ENCODE data around the gene ETNPPL.

Gene ETNPPL

GRCh38 chr4:108786351-108786750 is 23.5 kb upstream of the ETNPPL start:
- Histone ChIP-seq H3K27me3 (ENCODE audit: control insufficient read depth in 1 of 2, insufficient read depth in 2 of 2, low read length in 2 of 2) (no peaks in the 10 kb centered on the region), H3K9ac (ENCODE audit: low read length) (no peak overlapping the region), H3K4me3 (ENCODE audit: low read depth in 1 of 2, low read length in 2 of 2) (no peak overlapping the region), H3K4me1 (ENCODE audit: insufficient read depth, low read length) (no peaks in the 10 kb centered on the region), H3K9me3 (ENCODE audit: low read length) (no peaks in the 10 kb centered on the region), H3K27ac (ENCODE audit: low read depth, low read length) (no peak overlapping the region), H3K36me3 (ENCODE audit: insufficient read depth, low read length) (no peaks in the 10 kb centered on the region)

- Histone ChIP-seq H3K9me3 (ENCODE audit: low read length) (no peaks in the 10 kb centered on the region), H3K36me3 (ENCODE audit: insufficient read depth, low read length) (no peaks in the 10 kb centered on the region), H3K27ac (ENCODE audit: low read depth, low read length) (no peak overlapping the region), H3K4me3 (ENCODE audit: low read depth in 1 of 2, low read length in 2 of 2) (no peak overlapping the region), H3K4me1 (ENCODE audit: insufficient read depth, low read length) (no peaks in the 10 kb centered on the region), H3K27me3 (ENCODE audit: control insufficient read depth in 1 of 2, insufficient read depth in 2 of 2, low read length in 2 of 2) (no peaks in the 10 kb centered on the region), H3K9ac (ENCODE audit: low read length) (no peak overlapping the region)
Measured at GRCh38 chr4:108783665-108784463, 21.0 kb upstream of the ETNPPL start.

- no peaks in the 10 kb centered on the region for H3K27me3 ChIP-seq (ENCODE audit: control insufficient read depth in 1 of 2, insufficient read depth in 2 of 2, low read length in 2 of 2)
- H3K27ac ChIP-seq (ENCODE audit: low read depth, low read length), result no peak overlapping the region
- no peaks in the 10 kb centered on the region for H3K9me3 ChIP-seq (ENCODE audit: low read length)
- H3K4me1 ChIP-seq (ENCODE audit: insufficient read depth, low read length), result no peaks in the 10 kb centered on the region
- H3K4me3 ChIP-seq (ENCODE audit: low read depth in 1 of 2, low read length in 2 of 2), result no peak overlapping the region
- no peak overlapping the region for H3K9ac ChIP-seq (ENCODE audit: low read length)
- no peaks in the 10 kb centered on the region for H3K36me3 ChIP-seq (ENCODE audit: insufficient read depth, low read length)
Measured at GRCh38 chr4:108779958-108780357, 17.1 kb upstream of the ETNPPL start.

- Histone ChIP-seq H3K9me3 (ENCODE audit: low read length) (no peaks in the 10 kb centered on the region), H3K9ac (ENCODE audit: low read length) (no peak overlapping the region), H3K27me3 (ENCODE audit: control insufficient read depth in 1 of 2, insufficient read depth in 2 of 2, low read length in 2 of 2) (no peaks in the 10 kb centered on the region), H3K27ac (ENCODE audit: low read depth, low read length) (no peak overlapping the region), H3K4me1 (ENCODE audit: insufficient read depth, low read length) (no peaks in the 10 kb centered on the region), H3K4me3 (ENCODE audit: low read depth in 1 of 2, low read length in 2 of 2) (no peak overlapping the region), H3K36me3 (ENCODE audit: insufficient read depth, low read length) (no peaks in the 10 kb centered on the region)
Measured at GRCh38 chr4:108777388-108777787, 14.5 kb upstream of the ETNPPL start.

GRCh38 chr4:108775921-108776320 is 13.1 kb upstream of the ETNPPL start:
- no peaks in the 10 kb centered on the region for H3K27me3 ChIP-seq (ENCODE audit: control insufficient read depth in 1 of 2, insufficient read depth in 2 of 2, low read length in 2 of 2)
- no peaks in the 10 kb centered on the region for H3K9me3 ChIP-seq (ENCODE audit: low read length)
- H3K36me3 ChIP-seq (ENCODE audit: insufficient read depth, low read length), result no peaks in the 10 kb centered on the region

GRCh38 chr4:108774809-108775530 is 12.1 kb upstream of the ETNPPL start:
- Histone ChIP-seq H3K27ac (ENCODE audit: low read depth, low read length) (no peak overlapping the region), H3K4me3 (ENCODE audit: low read depth in 1 of 2, low read length in 2 of 2) (no peak overlapping the region), H3K9ac (ENCODE audit: low read length) (no peak overlapping the region)

More at GRCh38 chr4:108775921-108776320, 13.1 kb upstream of the ETNPPL start:
- Histone ChIP-seq H3K4me3 (ENCODE audit: low read depth in 1 of 2, low read length in 2 of 2) (no peak overlapping the region), H3K27ac (ENCODE audit: low read depth, low read length) (no peak overlapping the region), H3K4me1 (ENCODE audit: insufficient read depth, low read length) (no peaks in the 10 kb centered on the region), H3K9ac (ENCODE audit: low read length) (no peak overlapping the region)

GRCh38 chr4:108772402-108772801 is 9.5 kb upstream of the ETNPPL start:
- no peak overlapping the region for H3K27ac ChIP-seq (ENCODE audit: low read depth, low read length)
- no peak overlapping the region for H3K9ac ChIP-seq (ENCODE audit: low read length)
- H3K4me3 ChIP-seq (ENCODE audit: low read depth in 1 of 2, low read length in 2 of 2), result no peak overlapping the region
- no peaks in the 10 kb centered on the region for H3K27me3 ChIP-seq (ENCODE audit: control insufficient read depth in 1 of 2, insufficient read depth in 2 of 2, low read length in 2 of 2)
- H3K36me3 ChIP-seq (ENCODE audit: insufficient read depth, low read length), result no peaks in the 10 kb centered on the region
- H3K9me3 ChIP-seq (ENCODE audit: low read length), result no peaks in the 10 kb centered on the region
- no peaks in the 10 kb centered on the region for H3K4me1 ChIP-seq (ENCODE audit: insufficient read depth, low read length)

More at GRCh38 chr4:108774809-108775530, 12.1 kb upstream of the ETNPPL start:
- no peaks in the 10 kb centered on the region for H3K4me1 ChIP-seq (ENCODE audit: insufficient read depth, low read length)
- no peaks in the 10 kb centered on the region for H3K9me3 ChIP-seq (ENCODE audit: low read length)
- no peaks in the 10 kb centered on the region for H3K36me3 ChIP-seq (ENCODE audit: insufficient read depth, low read length)
- no peaks in the 10 kb centered on the region for H3K27me3 ChIP-seq (ENCODE audit: control insufficient read depth in 1 of 2, insufficient read depth in 2 of 2, low read length in 2 of 2)

GRCh38 chr4:108766058-108766457 is 3.2 kb upstream of the ETNPPL start:
- Histone ChIP-seq H3K9me3 (ENCODE audit: low read length) (no peaks in the 10 kb centered on the region), H3K4me1 (ENCODE audit: insufficient read depth, low read length) (peaks cover 5% of the 10 kb centered on the region), H3K9ac (ENCODE audit: low read length) (no peak overlapping the region), H3K36me3 (ENCODE audit: insufficient read depth, low read length) (no peaks in the 10 kb centered on the region), H3K27ac (ENCODE audit: low read depth, low read length) (no peak overlapping the region), H3K27me3 (ENCODE audit: control insufficient read depth in 1 of 2, insufficient read depth in 2 of 2, low read length in 2 of 2) (peaks cover 0 to 12% of the 10 kb centered on the region in 2 donors), H3K4me3 (ENCODE audit: low read depth in 1 of 2, low read length in 2 of 2) (no peak overlapping the region)

- H3K9me3 ChIP-seq (ENCODE audit: low read length), result no peaks in the 10 kb centered on the region
- H3K36me3 ChIP-seq (ENCODE audit: insufficient read depth, low read length), result no peaks in the 10 kb centered on the region
- H3K27me3 ChIP-seq (ENCODE audit: control insufficient read depth in 1 of 2, insufficient read depth in 2 of 2, low read length in 2 of 2), result peaks cover 0 to 15% of the 10 kb centered on the region in 2 donors
- peaks cover 5% of the 10 kb centered on the region for H3K4me1 ChIP-seq (ENCODE audit: insufficient read depth, low read length)
- no peak overlapping the region for H3K9ac ChIP-seq (ENCODE audit: low read length)
- H3K4me3 ChIP-seq (ENCODE audit: low read depth in 1 of 2, low read length in 2 of 2), result no peak overlapping the region
- H3K27ac ChIP-seq (ENCODE audit: low read depth, low read length), result no peak overlapping the region
Measured at GRCh38 chr4:108763986-108764385, 1.1 kb upstream of the ETNPPL start.

- no peaks in the 10 kb centered on the region for H3K9me3 ChIP-seq (ENCODE audit: low read length)
- H3K27me3 ChIP-seq (ENCODE audit: control insufficient read depth in 1 of 2, insufficient read depth in 2 of 2, low read length in 2 of 2), result peaks cover 0 to 16% of the 10 kb centered on the region in 2 donors
Measured at GRCh38 chr4:108763226-108763593, 357 bp upstream of the ETNPPL start.

GRCh38 chr4:108758498-108758897 is 4.4 kb downstream of the ETNPPL start:
- Histone ChIP-seq H3K4me1 (ENCODE audit: insufficient read depth, low read length) (peaks cover 5% of the 10 kb centered on the region), H3K9me3 (ENCODE audit: low read length) (no peaks in the 10 kb centered on the region), H3K27ac (ENCODE audit: low read depth, low read length) (no peak overlapping the region), H3K9ac (ENCODE audit: low read length) (no peak overlapping the region), H3K4me3 (ENCODE audit: low read depth in 1 of 2, low read length in 2 of 2) (no peak overlapping the region), H3K27me3 (ENCODE audit: control insufficient read depth in 1 of 2, insufficient read depth in 2 of 2, low read length in 2 of 2) (peaks cover 0 to 16% of the 10 kb centered on the region in 2 donors), H3K36me3 (ENCODE audit: insufficient read depth, low read length) (no peaks in the 10 kb centered on the region)

More at GRCh38 chr4:108763226-108763593, 357 bp upstream of the ETNPPL start:
- Histone ChIP-seq H3K27ac (ENCODE audit: low read depth, low read length) (no peak overlapping the region), H3K9ac (ENCODE audit: low read length) (no peak overlapping the region), H3K36me3 (ENCODE audit: insufficient read depth, low read length) (no peaks in the 10 kb centered on the region), H3K4me1 (ENCODE audit: insufficient read depth, low read length) (peaks cover 5% of the 10 kb centered on the region), H3K4me3 (ENCODE audit: low read depth in 1 of 2, low read length in 2 of 2) (peak overlapping the region; percentile 50 to 64)
